ENCODE results near the gene CBX5.

GRCh38 chr12:54199917-54200316 is 80.0 kb downstream of the CBX5 start:
- TF ChIP-seq, protein P1, sequence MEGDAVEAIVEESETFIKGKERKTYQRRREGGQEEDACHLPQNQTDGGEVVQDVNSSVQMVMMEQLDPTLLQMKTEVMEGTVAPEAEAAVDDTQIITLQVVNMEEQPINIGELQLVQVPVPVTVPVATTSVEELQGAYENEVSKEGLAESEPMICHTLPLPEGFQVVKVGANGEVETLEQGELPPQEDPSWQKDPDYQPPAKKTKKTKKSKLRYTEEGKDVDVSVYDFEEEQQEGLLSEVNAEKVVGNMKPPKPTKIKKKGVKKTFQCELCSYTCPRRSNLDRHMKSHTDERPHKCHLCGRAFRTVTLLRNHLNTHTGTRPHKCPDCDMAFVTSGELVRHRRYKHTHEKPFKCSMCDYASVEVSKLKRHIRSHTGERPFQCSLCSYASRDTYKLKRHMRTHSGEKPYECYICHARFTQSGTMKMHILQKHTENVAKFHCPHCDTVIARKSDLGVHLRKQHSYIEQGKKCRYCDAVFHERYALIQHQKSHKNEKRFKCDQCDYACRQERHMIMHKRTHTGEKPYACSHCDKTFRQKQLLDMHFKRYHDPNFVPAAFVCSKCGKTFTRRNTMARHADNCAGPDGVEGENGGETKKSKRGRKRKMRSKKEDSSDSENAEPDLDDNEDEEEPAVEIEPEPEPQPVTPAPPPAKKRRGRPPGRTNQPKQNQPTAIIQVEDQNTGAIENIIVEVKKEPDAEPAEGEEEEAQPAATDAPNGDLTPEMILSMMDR (IDR thresholded peaks at IDR 0.05), result no peak
- TF ChIP-seq POLR2A (IDR thresholded peaks at IDR 0.05), result no peak

Data from prostate gland (tissue), 2 donors.